Suprapubic skin (tissue), 4 donors: ENCODE data around the gene DBNDD2.

Experiments used
- CTCF ChIP-seq, 2 donors: fragments of 200-600 bp in 1 of 2; fragments of 450-650 bp in 1 of 2; sonication (generic) in 1 of 2; IDR thresholded peaks; one replicate each; pipeline ENCODE4 v1.5.1; 2016 to 2019; ENCODE audit warnings: antibody characterized with exemption in 2 of 2, mild to moderate bottlenecking in 1 of 2, moderate library complexity in 1 of 2
- POLR2A ChIP-seq, 2 donors: fragments of 450-650 bp; IDR thresholded peaks; one replicate each; pipeline ENCODE4 v1.6.1; 2017; ENCODE audit warnings: antibody characterized with exemption in 2 of 2, mild to moderate bottlenecking in 2 of 2, moderate library complexity in 2 of 2
- POLR2AphosphoS5 ChIP-seq, 3 donors: sonication (generic); formaldehyde crosslinking; IDR thresholded peaks; one replicate each; pipeline ENCODE4 v1.6.1; 2017; ENCODE audit warnings: antibody characterized with exemption in 3 of 3

- TF ChIP-seq POLR2A (IDR thresholded peaks at IDR 0.05), result no peak
- TF ChIP-seq CTCF (IDR thresholded peaks at IDR 0.05), result no peak
- no peak for TF ChIP-seq POLR2AphosphoS5 (IDR thresholded peaks at IDR 0.05)
Observed at GRCh38 chr20:45405571-45406259, 2.4 kb upstream of the DBNDD2 start.
